Measurements from ENCODE around the gene GPRC5C. TPM values are rescaled to one million over a fixed set of nuclear protein-coding genes. Genes with fewer than 3 reads are reported as not detected.

GPRC5C gene
- total and polyA plus RNA-seq, 2 of the 13 experiments (the other 11 are each of a cell fraction or from before 2014, with no cell fraction given) = 85.6 to 300 TPM

- FAIRE-seq (no peak), DNase-seq (ENCODE audit: low spot score) (no peak), ATAC-seq (no peak)
- TF ChIP-seq HOXA3 (CRISPR knock-in tag; IDR thresholded peaks at IDR 0.05) = no peak
- no peak for TF ChIP-seq KDM5B (CRISPR knock-in tag; IDR thresholded peaks at IDR 0.05; ENCODE audit: borderline replicate concordance)
- TF ChIP-seq KDM2A (CRISPR knock-in tag; IDR thresholded peaks at IDR 0.05; ENCODE audit: borderline replicate concordance, low read depth) = peak; percentile 21; the same call in 1 of the 2 replicates
- TF ChIP-seq SALL1 (CRISPR knock-in tag; IDR thresholded peaks at IDR 0.05) = no peak
- TF ChIP-seq KLF9 (CRISPR knock-in tag; IDR thresholded peaks at IDR 0.05; ENCODE audit: low read depth) = no peak
- no peak for TF ChIP-seq RBAK (CRISPR knock-in tag; IDR thresholded peaks at IDR 0.05)
- TF ChIP-seq FOXA1 (IDR thresholded peaks at IDR 0.05) = no peak
- TF ChIP-seq FOXA1 (CRISPR knock-in tag; IDR thresholded peaks at IDR 0.05) = no peak
- TF ChIP-seq PAXIP1 (CRISPR knock-in tag; conservative IDR thresholded peaks at IDR 0.05) = no peak
- no peak for TF ChIP-seq ZNF605 (CRISPR knock-in tag; IDR thresholded peaks at IDR 0.05)
- no peak for TF ChIP-seq ZNF143 (CRISPR knock-in tag; IDR thresholded peaks at IDR 0.05)
- no peak for TF ChIP-seq TFDP2 (CRISPR knock-in tag; IDR thresholded peaks at IDR 0.05)
- TF ChIP-seq MIXL1 (CRISPR knock-in tag; IDR thresholded peaks at IDR 0.05) = no peak
- peak; percentile 61 for TF ChIP-seq RBM22 (optimal IDR thresholded peaks at IDR 0.05; ENCODE audit: low read length)
- no peak for TF ChIP-seq NFYC (CRISPR knock-in tag; IDR thresholded peaks at IDR 0.05)
- Histone ChIP-seq H3K9me3 (ENCODE audit: low read length) (no peaks in the 10 kb centered on the region), H3K9ac (ENCODE audit: insufficient read depth, low read depth, low read length) (no peak overlapping the region), H3K4me3 (replicated peaks in 1 of 3; ENCODE audit: insufficient read depth in 1 of 3, low read depth in 2 of 3, low read length in 3 of 3) (no peak overlapping the region), H3K36me3 (replicated peaks in 1 of 2; ENCODE audit: control insufficient read depth in 1 of 2, insufficient read depth in 2 of 2, low read length in 2 of 2) (peaks cover 8 to 20% of the 10 kb centered on the region in 2 experiments), H3K79me2 (ENCODE audit: insufficient read depth, low read length) (no peaks in the 10 kb centered on the region), H3K27ac (ENCODE audit: extremely low read length, insufficient read depth, low read length) (no peak overlapping the region), H3K4me2 (ENCODE audit: low read depth, low read length) (no peak overlapping the region), H4K20me1 (ENCODE audit: insufficient read depth, low read length) (no peaks in the 10 kb centered on the region; the same call in 1 of the 2 replicates), H3K4me1 (ENCODE audit: insufficient read depth, low read length) (peaks cover 31% of the 10 kb centered on the region), H2AFZ (ENCODE audit: low read length) (no peak overlapping the region), H3K27me3 (ENCODE audit: control insufficient read depth in 1 of 2, insufficient read depth in 2 of 2, low read length in 2 of 2) (peaks cover 0 to 4% of the 10 kb centered on the region in 2 experiments; a peak in 1 of 5 replicates)
- BruUV-seq (replicated peaks) = no TSS peak
- 85% methylated on average over 13 of the region's 13 CpGs for WGBS (ENCODE audit: low lambda C conversion rate)
- ChIA-PET CTCF (ENCODE audit: low intra/inter-chr PET ratio, low total read pairs) (no interaction called here), POLR2A (interaction anchor here (1.3 to 6.2 kb wide), 4 partner anchors 8 to 34 kb away, joined by 9 to 126 read pairs (median 104); no protein-coding TSS in a partner anchor)
- intact Hi-C loops (cut with micrococcal nuclease; ENCODE audit: unreplicated experiment) = loop anchor here (10.0 kb wide), 1 partner anchor 246 kb away; the partner anchor contains the start of gene RPL38
- in situ Hi-C loops (cut with HindIII; ENCODE audit: extremely low pct_ligation_motif_present, low pct_unique_long_range_greater_than_20kb) = no loop called here
Measured at GRCh38 chr17:74450925-74451403, 19.1 kb downstream of the GPRC5C start.

All from HepG2 (cell line).